GM18498 (cell line): ENCODE measurements around the gene RIMS3.
"Not testable (repeated sequence)": the region's sequence is repeated elsewhere in the genome, so short reads cannot be mapped to it uniquely, and the experiment has no call there.

Source experiments
- ATAC-seq: cut with Tn5 transposase; IDR thresholded peaks from one replicate; pipeline ENCODE4 v1.9.1; 2021; ENCODE audit warnings: mild to moderate bottlenecking, moderate library complexity; ENCODE audit not compliant: unreplicated experiment

Gene RIMS3

GRCh38 chr1:40633523-40633922 is 32.0 kb downstream of the RIMS3 start:
- ATAC-seq, result no peak

- ATAC-seq, result no peak
These were observed 34.8 kb downstream of the RIMS3 start for GRCh38 chr1:40630488-40631223.

- ATAC-seq, result not testable (repeated sequence)
These were observed 35.9 kb downstream of the RIMS3 start for GRCh38 chr1:40629546-40629945.

- ATAC-seq, result peak; percentile 4
These were observed 36.6 kb downstream of the RIMS3 start for GRCh38 chr1:40628903-40629292.

GRCh38 chr1:40627987-40628902 is 37.2 kb downstream of the RIMS3 start:
- ATAC-seq, result peak; percentile 57

GRCh38 chr1:40626383-40626770 is 39.1 kb downstream of the RIMS3 start:
- ATAC-seq, result no peak

- ATAC-seq, result no peak
These were observed 39.8 kb downstream of the RIMS3 start for GRCh38 chr1:40625476-40626382.

GRCh38 chr1:40625076-40625475 is 40.4 kb downstream of the RIMS3 start:
- ATAC-seq, result no peak

GRCh38 chr1:40622936-40623629 is 42.4 kb downstream of the RIMS3 start:
- ATAC-seq, result no peak

- no peak for ATAC-seq
These were observed 43.5 kb downstream of the RIMS3 start for GRCh38 chr1:40621821-40622450.

GRCh38 chr1:40620586-40621210 is 44.8 kb downstream of the RIMS3 start:
- no peak for ATAC-seq

- ATAC-seq, result no peak
These were observed 45.3 kb downstream of the RIMS3 start for GRCh38 chr1:40620150-40620549.

- ATAC-seq, result no peak
These were observed 47.4 kb downstream of the RIMS3 start for GRCh38 chr1:40618108-40618507.

GRCh38 chr1:40612345-40612831 is 53.1 kb downstream of the RIMS3 start:
- peak; percentile 52 for ATAC-seq

- ATAC-seq, result no peak
These were observed 55.3 kb downstream of the RIMS3 start for GRCh38 chr1:40610156-40610555.

GRCh38 chr1:40607921-40608320 is 57.6 kb downstream of the RIMS3 start:
- ATAC-seq, result no peak

- ATAC-seq, result no peak
These were observed 58.5 kb downstream of the RIMS3 start for GRCh38 chr1:40606978-40607377.

GRCh38 chr1:40606194-40606593 is 59.3 kb downstream of the RIMS3 start:
- no peak for ATAC-seq

- no peak for ATAC-seq
These were observed 65.6 kb downstream of the RIMS3 start for GRCh38 chr1:40599926-40600325.
